ENCODE measurements around the gene CFAP46.

The CFAP46 gene

DNA sequence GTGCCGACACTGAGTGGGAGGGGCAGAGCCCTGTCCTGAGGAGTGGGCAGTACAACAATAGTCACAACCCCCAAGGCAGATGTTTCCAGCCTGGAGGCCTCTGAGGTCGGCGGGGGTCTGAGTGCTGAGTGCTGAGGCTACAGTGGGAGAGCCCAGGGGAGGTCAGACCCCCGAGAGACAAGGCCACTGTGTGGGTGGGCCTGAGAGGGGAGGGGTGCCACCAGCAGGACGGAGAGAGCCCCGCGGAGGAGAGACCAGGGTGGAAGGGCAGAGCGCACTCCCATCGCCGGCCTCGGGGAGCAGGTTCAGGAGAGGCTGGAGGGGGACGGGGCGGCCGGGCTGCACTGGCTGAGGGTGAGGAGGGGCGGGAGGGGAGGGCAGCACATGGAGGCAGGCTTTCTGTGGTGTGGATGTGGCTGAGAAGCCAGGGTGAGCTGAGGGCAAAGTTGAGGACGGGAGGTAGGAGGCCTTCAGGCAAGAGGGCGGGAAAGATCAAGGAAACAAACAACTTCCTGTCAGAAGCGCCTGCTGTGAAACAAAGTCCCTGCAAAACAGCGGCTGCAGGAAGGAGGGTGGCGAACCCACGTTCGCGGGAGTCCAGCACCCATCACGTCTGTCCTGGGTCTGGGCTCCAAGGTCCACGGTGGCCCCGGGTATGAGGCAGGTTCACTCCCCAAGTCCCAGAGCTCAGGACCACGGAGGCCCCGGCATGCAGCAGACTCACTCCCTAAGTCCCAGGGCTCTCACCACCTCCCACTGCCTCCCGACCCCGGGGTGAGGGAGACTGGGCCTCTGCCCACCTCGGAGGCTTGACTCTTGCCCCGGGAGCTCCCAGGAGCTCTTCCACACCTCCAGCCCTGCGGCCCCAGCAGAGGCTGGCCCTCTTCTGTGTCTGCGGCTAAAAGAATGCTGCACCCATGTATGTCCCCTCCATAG lies 79.6 kb downstream of the CFAP46 start:
- DNase-seq (ENCODE audit: low read depth in 2 of 2) = no peak

- no peak for DNase-seq (ENCODE audit: low read depth in 2 of 2)
These were observed 80.4 kb downstream of the CFAP46 start for GRCh38 chr10:132861884-132862461.

- DNase-seq (ENCODE audit: low read depth in 2 of 2) = no peak
These were observed 81.2 kb downstream of the CFAP46 start for GRCh38 chr10:132861116-132861691.

DNA sequence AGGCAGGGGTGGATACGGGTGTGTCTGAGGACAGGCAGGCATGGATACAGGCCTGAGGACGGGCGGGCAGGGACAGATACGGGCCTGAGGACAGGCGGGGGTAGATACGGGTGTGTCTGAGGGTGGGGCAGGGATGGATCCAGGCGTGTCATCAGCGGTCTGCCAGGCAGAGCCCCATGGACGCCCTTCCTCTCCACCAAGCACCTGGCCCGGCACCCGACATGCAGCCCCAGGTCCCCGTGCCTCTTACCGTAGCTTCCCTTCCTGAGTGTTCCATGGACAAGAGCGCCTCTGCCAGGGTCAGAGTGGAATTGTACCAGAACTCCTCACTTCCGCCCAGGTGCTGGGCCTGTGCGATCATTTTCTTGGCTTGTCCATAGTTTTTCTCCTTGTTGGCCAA lies 81.8 kb downstream of the CFAP46 start:
- DNase-seq (ENCODE audit: low read depth in 2 of 2) = no peak

DNA sequence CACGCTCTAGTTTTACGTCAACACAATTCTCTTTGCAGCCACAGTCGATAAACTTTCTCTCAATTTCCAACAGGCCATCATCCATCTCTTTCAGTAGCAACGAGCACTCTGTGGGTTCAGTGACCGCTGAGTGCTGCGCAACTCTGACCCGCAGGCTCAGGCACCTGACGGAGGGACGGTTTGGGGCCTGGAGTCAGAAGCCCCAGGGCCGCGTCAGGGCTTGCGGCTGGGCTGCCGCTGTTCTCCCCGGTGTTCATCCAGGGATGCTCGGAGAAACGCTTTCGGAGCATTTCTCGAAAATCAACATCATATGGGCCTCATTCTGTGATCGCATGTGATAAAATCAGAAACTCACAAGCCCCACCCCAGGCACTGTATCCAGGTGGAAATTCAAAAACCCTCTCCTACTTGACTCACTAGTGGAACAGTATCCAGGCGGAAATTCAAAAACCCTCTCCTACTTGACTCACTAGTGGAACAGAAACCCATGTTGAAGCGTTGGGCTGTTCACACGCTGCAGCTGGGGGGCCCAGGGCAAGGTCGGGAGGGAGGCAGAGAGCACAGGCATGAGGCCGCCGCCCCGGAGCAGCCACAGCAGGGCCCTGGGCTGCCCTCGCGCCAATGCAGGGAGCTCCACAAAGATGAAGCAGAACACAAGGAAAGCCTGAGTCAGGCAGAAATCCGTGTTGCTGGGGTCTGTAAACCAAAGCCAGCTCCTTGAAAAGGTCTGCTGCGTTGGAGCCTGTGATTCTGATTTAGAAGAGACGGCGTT lies 83.1 kb downstream of the CFAP46 start:
- DNase-seq (ENCODE audit: low read depth in 2 of 2) = no peak

DNA sequence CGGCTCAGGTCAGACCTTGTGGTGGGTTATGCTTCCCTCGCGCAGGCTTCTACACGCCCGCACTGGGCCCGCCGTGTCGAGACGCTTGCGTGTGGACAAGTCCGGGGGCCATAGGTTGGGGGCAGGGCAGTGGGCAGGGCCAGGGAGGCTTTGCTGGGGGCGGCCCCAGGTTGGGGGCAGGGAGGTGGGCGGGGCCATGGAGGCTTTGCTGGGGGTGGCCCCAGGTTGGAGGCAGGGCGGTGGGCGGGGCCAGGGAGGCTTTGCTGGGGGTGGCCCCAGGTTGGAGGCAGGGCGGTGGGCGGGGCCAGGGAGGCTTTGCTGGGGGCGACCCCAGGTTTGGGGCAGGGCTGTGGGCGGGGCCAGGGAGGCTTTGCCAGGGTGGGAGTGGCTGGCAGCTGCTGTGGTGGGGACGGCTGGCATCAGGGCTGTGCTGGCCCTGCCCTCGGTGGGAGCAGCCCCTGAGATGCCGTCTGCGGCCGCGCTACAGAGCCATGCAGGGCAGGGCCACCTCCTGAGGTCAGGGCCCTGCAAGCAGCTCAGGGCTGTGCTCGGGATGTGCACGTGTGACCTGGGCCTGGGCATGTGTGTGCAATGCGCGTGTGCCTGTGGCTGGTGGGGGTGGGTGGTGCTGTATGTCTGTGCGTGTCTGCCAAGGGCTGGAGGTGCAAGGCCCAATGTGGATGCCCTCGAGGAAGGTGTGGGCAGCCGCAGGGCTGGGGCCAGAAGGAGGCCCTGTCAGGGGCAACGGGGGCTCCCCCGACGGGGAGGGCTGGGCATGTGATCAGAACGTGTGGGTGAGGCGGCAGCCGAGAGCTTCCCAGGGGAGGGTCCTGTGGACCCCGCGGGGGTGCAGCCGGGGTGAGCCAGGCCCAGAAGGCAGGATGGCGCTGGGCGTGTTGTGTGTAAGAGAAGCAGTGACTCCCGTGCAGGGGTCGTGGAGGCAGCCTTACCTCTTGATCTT lies 84.0 kb downstream of the CFAP46 start:
- no peak for DNase-seq (ENCODE audit: low read depth in 2 of 2)

GRCh38 chr10:132856869-132857524 lies 85.4 kb downstream of the CFAP46 start:
- no peak for DNase-seq (ENCODE audit: low read depth in 2 of 2)

DNA sequence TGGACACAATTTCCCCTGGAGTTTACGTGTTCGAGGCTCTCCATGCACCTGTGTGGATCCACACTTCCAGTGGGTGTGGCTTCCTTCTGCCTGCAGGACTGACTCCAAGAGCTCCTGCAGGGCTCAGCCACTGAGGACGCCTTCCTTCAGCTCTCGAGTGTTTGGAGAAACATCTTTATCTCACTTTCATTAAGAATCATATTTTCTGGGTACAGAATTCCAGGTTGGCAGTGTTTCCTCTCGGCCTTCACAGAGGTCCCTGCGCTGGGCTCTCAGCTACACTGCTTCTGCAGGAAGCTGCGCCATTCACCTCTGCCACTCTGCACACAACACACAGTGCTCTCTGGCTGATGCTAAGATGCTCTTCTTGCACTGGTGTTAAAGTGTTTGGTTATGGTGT lies 86.5 kb downstream of the CFAP46 start:
- no peak for DNase-seq (ENCODE audit: low read depth in 2 of 2)

DNA sequence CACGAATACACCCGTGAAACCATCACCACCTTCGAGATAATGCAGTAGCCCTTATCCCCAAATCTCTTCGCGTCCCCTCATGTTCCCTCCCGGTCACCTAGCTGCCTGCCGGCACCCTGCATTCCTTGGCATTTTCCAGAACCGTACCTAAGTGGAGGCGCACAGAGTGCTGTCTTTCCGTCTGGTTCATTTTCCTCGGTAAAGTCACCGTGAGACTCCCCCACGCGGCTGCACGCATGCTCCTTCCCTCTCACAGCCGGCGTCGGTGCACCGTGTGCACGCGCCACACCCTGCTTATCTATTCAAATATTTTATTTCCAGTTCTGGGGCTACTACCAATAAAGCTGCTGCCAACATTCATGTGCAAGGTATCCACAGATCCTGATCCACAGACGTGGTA lies 90.9 kb downstream of the CFAP46 start:
- DNase-seq (ENCODE audit: low read depth in 2 of 2) = no peak

- DNase-seq (ENCODE audit: low read depth in 2 of 2) = no peak
These were observed 91.5 kb downstream of the CFAP46 start for GRCh38 chr10:132850896-132851295.

DNA sequence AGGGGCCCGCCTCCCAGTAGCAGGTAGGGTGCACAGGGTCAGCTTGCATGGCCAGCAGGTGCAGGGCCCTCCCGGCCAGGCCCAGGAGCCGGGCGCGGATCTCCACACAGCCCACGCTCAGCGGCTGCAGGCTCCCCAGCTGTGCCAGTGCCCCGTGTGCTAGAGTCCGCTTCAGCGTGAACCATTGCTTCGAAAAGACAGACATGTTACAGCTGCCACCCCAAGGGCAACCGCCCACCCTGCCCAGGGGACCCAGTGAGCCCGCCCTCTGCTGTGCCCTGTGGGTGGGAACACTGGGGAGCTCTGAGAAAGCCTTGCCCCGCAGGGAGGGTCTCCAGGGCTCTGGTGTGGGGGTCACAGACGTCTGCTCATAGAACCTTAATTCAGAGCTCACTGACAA lies 92.1 kb downstream of the CFAP46 start:
- DNase-seq (ENCODE audit: low read depth in 2 of 2) = no peak

DNA sequence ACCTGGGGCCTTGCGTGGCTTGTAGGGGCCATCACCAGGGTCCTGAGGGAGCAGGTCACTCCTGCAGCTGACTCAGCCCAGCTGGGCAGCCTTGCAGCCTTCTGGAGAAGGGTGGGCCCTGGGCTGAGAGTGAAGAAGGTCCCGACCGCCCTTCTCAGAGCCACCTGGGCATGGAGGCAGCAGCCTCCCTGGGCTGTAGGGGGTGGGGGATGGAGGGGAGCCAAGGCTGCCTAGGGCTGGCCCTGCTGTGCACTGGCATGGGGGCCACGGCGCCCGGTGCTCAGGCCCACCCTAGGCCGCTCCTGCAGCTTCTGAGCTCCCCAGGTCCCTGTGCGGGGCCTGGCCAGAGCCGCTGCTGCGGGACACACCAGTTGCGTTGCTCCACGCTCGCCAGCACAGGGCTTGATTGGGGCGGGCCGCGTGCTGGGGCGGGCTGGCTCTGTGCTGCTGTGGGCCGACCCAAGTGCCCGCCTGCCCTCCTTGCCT lies 92.8 kb downstream of the CFAP46 start:
- no peak for DNase-seq (ENCODE audit: low read depth in 2 of 2)

DNA sequence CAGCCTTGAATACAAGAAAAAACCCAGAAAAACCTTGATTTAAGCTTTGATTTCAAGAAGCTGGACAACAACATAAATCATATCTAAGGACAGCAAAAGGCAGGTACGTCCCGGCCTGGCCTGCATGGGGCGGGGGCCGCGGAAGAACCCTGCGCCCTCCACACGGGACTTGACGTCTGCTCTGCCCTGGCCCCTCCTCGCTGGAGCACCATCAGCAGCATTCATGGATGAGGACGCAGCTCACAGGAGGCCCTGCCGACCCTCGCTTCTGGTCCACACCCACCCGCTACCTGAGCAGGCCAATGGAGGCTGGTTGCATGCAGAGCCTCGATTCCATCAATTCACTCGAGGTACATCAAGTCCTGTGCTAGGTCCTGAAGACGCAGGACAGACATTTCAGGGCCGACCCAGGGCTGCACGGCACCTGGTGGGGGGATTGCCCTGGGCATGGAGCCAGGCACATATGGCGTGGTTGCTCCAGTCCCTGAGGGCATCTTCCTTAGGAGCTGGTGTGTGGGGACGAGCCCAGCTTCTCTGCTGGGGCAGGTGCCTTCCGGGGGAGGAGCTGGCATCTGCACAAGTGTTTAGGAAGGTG lies 93.3 kb downstream of the CFAP46 start:
- DNase-seq (ENCODE audit: low read depth in 2 of 2) = no peak

DNA sequence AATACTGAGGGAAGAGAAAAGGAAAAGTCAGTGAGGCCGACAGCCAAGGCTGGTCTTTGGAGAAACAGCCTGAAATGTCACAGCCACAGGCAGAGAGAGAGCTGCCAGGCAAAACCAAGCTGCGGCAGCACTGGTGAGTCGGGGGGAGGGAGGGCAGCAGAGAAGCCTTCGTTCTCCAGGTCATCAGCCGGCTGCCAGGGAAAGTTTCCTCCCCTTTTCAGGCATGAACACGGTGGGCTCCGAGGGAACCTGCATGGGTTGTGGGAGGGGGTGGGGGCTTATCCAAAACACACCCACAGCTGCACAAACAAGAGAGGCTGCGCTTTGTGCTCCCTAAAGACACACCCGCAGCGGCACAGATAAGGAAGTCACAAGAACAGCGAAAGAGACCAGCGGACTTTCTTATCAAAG lies 94.1 kb downstream of the CFAP46 start:
- no peak for DNase-seq (ENCODE audit: low read depth in 2 of 2)

DNA sequence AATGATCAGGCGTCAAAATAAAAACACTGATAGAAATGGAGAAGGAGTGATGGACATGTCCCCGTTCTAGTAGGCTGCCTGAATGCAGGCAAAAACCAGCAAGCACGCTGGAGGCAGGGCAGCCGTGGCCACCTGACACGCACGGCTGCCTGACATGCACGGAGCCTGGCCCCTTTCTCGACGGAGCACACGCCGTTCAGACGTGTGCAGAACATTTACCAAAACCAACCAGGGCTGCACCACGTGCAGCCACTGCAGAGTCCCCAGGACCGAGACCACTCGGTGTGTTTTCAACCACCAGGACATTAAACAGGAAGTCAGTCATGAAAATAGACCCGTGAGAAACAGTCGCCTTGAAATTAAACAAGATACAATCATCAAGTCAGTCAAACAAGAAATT lies 94.5 kb downstream of the CFAP46 start:
- no peak for DNase-seq (ENCODE audit: low read depth in 2 of 2)

GRCh38 chr10:132847416-132847777 lies 95.0 kb downstream of the CFAP46 start:
- no peak for DNase-seq (ENCODE audit: low read depth in 2 of 2)

DNA sequence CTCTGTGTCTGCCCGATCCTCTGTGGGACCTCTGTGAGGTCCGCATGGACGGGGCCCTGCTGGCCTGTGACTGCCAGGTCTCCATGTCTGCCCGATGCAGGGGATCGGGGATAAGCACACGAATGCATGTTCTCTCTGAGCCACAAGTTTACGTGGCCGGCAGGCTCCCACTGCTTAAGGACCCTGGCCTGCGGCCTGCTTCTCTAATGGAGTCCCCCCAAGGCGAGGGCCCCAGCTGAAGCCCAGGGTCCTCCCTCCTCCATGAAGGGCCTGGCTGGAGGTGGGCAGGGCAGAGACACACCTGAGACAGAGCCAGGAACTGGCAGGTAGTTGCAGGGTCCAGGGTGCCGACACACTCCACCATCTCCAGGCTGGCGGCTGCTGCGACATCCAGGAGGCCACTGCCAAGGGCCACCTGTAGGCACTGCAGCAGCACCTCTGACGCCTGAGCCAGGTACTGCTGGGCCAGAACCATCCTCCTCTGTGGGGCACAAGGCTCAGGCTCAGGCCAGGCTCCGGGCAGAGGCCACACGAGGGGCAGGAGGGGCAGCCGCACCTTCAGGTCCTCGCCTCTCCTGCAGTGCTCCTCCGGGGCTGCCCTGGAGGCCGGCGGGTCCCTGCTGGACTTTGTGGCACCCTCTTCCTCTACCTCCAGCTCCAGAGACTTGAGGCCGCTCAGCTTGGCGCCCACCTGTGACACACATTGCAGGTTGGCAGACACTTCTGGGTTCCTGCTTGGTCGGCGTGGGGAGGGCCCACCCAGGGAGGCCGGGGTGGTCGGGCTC lies 95.5 kb downstream of the CFAP46 start:
- DNase-seq (ENCODE audit: low read depth in 2 of 2) = no peak

DNA sequence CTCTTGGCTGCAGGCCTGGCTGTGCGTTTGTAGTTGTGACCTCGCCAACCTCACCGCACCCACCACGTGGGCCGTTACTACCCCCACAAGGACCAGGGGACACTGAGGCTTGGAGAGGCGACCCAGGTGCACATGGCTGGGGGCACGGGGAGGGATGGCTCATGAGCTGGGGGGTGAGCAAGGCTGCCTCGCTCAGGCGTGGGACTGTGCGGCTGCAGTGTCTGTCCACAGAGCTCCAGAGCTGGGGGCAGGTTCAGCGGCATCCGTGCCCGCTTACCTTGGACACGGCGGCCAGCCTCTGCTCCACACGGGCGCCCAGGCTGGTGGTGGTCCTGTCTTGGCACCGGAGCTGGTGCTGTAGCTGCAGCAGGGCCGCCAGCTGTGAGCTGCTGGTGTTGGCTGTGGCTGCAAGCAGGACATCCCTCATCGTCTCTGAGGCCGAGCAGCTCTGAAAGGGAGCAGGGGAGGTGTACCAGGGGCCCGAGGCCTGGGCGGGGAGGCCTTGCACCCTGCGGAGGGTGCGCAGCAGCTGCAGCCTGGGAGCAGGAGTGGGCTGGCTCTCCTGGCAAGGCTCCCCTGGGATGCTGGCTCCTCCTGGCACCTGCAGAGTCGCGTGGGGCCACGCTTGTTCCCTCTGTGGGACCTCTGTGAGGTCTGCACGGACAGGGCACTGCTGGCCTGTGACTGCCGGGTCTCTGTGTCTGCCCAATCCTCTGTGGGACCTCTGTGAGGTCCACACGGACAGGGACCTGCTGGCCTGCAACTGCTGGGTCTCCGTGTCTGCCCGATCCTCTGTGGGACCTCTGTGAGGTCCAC lies 96.4 kb downstream of the CFAP46 start:
- no peak for DNase-seq (ENCODE audit: low read depth in 2 of 2)

Data from stimulated activated CD4-positive, alpha-beta T cell treated with anti-CD3 and anti-CD28 coated beads, Interleukin-1b, Interleukin-23, amount 100 ng/mL, for 4 hours (primary cell).